GM18519 (cell line): ENCODE data around the gene RAB27B.

Experiments
- ATAC-seq: cut with Tn5 transposase; IDR thresholded peaks from one replicate; pipeline ENCODE4 v1.9.1; 2021; ENCODE audit warnings: mild to moderate bottlenecking, moderate library complexity; ENCODE audit not compliant: unreplicated experiment, low FRiP score

RAB27B gene

DNA sequence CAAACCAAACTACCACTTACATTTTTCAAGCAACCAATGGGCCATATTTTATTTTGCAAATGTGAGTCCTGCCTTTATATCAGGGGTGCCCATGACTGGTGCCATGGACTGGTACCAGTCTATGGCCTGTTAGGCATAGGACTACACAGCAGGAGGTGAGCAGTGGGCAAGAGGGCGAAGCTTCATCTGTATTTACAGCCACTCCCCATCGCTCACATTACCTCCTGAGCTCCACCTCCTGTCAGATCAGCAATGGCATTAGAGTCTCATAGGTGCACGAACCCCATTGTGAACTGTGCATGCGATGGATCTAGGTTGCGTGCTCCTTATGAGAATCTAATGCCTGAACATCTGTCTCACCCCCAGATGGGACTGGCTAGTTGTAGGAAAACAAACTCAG is 77.4 kb downstream of the RAB27B start:
- ATAC-seq, result no peak

DNA sequence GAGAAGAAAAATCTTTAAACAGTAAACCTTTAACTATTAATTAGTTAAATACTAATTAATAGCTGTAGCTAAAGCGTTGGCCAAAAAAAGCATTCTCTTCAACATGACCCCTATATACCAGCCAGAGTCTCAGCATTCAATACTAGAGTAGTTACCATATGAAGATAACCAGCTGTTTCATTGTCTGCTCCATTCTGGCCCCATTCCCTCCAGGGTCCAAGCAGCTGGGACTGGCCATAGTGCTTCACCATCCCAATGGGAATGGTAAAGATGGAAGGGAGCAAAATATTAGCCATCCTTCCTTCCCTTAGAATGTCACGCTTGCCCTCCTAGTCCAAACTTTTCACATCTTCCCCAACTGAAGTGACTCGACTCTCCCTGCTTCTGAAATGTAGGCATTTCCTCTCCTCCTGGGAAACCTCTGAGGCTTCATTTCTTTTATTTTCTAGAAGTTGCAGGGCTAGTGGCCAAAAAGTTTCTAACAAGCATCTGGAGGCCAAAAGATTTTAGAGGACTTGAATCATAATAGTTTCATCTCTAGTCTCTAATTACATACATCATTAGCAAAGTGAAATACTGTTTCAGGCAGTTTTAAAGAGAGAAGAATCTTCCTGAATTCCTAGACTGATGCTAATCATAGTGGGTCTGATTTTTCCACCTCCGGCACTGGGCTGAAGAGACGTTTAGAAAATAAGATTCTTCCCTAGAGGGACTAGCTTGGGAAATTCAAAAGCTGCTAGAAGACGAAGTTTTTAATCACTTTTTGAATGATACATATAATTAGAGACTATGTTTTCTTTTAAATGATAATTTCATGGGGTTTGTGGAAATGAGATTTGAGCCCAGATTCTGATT is 78.3 kb downstream of the RAB27B start:
- no peak for ATAC-seq

DNA sequence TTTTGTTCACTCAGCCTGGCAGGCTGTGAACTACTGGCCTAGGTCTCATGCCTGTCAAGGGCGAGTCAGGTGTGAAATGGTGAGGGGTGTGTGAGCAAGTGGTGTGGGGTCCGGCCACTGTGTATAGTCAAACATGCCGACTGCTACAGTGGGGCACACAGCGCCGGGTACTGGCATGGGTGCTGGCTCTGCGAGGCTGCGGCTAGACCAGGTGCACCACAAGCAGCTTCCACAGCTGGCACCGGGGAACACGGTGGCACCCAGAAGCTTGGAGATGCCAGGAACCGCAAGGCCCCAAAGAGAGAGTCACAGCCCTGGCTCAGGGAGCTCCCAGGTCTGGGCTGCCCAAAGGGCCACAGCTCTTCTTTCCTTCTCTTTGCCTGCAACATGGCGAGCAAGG is 81.3 kb downstream of the RAB27B start:
- no peak for ATAC-seq

DNA sequence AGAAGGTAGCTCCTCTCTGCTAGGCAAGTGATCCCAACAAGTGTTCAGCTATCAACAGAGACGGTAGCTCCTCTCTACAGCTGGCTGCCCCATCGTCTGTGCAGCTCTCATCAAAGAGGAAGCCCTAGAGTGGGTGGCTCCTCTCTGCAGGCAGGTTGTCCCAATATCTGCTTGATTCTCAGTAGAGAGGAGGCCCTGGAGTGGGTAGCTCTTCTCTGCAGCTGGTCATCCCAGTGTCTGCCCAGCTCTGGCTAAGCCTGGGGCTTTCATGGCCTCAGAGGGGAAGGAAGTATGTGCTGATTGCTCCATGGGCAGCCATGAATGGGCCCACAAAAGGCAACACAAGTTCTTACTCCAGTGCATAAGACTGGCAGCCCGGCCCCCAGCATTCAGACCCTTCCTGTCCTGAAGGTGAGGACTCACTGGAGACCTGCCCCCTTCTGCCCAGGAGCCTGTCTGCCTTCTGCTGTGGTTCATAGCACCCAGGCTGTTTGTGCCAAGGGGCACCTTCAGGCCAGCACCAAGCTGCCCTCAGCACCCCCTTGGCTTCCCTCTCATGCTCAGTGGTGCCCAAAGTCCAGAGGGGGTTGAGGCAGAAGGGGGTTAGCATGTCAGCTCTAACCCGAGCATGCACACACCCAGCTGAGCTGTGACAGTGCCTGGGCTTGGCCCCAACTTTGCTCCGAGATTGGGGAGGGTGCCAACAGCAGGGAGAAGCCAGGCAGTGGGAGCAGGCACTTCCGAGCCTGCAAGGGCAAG is 82.1 kb downstream of the RAB27B start:
- ATAC-seq, result no peak

DNA sequence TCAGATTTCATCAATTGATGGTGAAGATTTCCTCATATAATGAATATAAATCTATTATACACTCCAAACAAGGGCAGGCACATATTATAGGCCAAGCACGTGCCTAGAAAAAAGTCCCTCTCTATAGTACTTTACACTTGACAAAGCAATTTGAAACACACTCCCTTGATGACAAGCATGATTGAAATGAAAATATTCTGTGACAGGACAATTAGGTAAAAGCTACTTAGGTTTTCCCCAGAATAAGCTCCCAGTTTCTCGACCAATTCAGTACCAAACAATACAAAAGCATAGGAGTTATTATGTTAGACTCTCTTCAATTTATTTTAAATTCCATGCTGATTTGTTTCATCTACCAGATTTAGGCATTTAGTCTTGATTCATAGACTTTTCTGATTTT is 83.3 kb downstream of the RAB27B start:
- ATAC-seq, result no peak

GRCh38 chr18:54914816-54915215 is 86.5 kb downstream of the RAB27B start:
- ATAC-seq, result no peak

- ATAC-seq, result no peak
Measured at GRCh38 chr18:54916507-54916906, 88.2 kb downstream of the RAB27B start.

GRCh38 chr18:54918060-54918459 is 89.8 kb downstream of the RAB27B start:
- no peak for ATAC-seq

- no peak for ATAC-seq
Measured at GRCh38 chr18:54919412-54919811, 91.1 kb downstream of the RAB27B start.

DNA sequence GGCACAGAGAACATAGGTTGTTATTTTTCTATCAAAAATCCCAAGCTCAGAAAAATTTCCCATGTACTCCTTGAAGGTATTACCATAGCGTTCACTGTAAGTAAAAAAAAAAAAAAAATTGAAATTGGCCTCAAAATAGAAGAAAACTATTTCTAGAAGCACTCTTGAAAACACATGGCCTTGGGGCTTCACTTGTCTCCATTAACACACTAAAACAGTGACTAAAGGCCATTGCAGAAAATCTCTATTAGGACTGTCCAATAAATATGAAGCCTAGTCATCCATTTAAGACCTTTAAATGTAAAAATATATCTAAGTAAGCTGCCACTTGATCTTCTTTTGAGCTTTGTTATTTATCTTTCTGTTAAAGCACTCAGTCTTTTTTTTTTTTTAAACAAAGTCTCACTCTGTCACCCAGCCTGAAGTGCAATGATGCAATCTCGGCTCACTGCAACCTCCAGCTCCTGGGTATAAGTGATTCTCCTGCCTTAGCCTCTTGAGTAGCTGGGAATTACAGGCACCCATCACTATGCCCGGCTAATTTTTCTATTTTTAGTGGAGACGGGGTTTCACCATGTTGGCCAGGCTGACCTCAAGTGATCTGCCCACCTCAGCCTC is 95.2 kb downstream of the RAB27B start:
- ATAC-seq, result no peak

DNA sequence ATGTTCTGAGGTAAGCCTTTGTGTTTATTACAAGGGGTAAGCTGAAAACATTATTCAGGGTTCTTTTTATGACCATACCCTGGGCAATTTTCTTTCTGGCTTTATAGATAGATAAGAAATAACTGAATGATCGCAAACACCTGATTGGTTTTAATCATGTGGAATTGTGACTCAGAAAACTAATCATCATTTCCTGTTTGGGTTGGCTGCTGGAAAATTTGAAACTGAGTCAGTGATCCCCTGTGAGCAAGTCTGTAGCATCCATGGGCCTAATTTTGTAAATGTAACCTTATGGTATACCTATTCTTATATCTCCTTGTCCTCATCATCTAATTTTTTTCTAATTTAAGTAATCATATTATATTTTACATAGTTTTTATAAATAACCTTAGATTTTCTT is 96.7 kb downstream of the RAB27B start:
- ATAC-seq, result no peak

DNA sequence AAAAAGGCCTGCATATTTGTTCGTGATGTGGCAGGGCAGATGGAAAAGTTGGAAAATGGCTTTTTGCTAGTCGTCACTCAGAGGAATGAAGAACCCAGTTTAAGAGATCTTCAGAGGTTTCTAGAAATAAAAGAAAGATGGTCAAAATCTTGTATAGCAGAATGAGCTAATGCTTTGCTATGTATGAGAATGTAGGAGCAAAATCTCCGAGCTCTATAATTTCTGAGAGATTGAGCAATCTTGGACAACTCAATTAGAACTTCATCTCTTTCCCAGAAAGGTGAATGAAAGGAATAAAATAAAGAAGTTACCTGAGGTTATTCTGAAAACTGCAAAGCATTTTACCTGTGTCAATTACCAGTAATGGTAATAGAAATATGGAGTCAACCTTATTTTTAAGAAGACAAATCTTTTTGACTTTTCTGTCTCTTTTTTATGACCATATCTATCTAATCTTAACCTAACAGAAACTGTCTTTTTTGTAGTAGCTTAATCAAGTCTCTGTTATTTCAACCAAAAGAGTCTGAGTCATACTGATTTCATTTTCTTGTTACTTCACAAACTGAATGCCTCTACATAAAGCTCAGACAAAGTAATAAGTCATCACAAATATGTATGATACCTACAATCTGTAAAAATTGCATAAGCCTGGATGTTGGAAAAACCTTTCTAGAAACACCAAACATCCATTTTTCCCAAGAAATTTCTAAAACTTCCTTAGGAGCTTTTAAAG is 98.5 kb downstream of the RAB27B start:
- no peak for ATAC-seq

DNA sequence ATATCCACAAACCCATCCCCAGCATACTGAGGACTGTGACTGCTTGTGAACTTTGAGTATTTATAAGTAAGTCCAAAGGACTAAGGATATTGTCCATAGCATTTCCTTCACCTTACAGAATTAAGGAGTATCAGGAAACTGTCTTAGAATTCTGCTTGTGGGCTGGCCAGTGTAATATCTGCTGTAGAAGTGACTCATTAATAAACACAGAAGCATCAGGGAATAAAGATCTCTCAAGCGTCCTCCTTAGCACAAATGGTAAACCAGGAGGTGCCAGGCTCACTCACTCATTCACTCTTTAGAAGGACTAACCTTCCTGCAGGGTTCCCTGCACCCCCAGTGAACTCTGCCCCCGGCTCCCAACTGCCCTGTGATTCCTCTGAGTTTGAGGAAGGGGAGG is 100.0 kb downstream of the RAB27B start:
- no peak for ATAC-seq

- no peak for ATAC-seq
Measured at GRCh38 chr18:54931152-54931551, 102.9 kb downstream of the RAB27B start.

- no peak for ATAC-seq
Measured at GRCh38 chr18:54932472-54932871, 104.2 kb downstream of the RAB27B start.

GRCh38 chr18:54938506-54938905 is 110.2 kb downstream of the RAB27B start:
- ATAC-seq, result no peak

- ATAC-seq, result no peak
Measured at GRCh38 chr18:54939361-54939917, 111.2 kb downstream of the RAB27B start.

- ATAC-seq, result no peak
Measured at GRCh38 chr18:54942144-54942543, 113.9 kb downstream of the RAB27B start.

DNA sequence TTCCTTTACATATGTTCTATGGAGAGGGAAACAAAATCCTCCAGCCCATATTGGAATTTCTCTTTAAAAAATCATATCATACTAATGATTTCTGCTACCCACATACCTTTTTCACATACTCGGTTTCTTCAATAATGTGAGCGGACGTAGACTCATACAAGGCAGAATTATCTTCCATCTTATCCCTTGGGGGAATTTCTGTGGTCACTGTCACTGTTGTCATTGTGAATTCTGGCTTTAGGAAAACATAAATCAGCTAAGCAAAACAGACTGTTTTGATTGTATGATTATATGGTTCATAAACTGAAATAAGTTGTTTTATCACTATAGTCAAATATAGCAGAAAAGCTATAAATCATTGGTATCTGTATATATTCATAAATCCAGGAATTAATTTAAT is 114.3 kb downstream of the RAB27B start:
- ATAC-seq, result no peak
